C4-2B (cell line): Measurements from ENCODE around the gene CPT1C.
A peak's percentile ranks its signal among the peaks of the same experiment; 100 is the strongest.

Experiments
- H3K27ac ChIP-seq: fragments of 450-650 bp; 2 replicates; pipeline ENCODE4 v1.5.1; 2017
- CTCF ChIP-seq: fragments of 450-650 bp; conservative IDR thresholded peaks from 2 replicates; pipeline ENCODE4 v1.5.1; 2017; ENCODE audit warnings: mild to moderate bottlenecking
- ZFX ChIP-seq: fragments of 450-650 bp; IDR thresholded peaks from 2 replicates; pipeline ENCODE4 v1.6.1; 2017

CPT1C gene

GRCh38 chr19:49679771-49680413, 11.0 kb upstream of the CPT1C start:
- peak overlapping the region; percentile 19; the same call in 1 of the 2 replicates for H3K27ac ChIP-seq

GRCh38 chr19:49680421-49681351, 10.2 kb upstream of the CPT1C start:
- H3K27ac ChIP-seq, result peak overlapping the region; percentile 19; the same call in 1 of the 2 replicates
- TF ChIP-seq ZFX, result no peak
- peak; percentile 100 for TF ChIP-seq CTCF

More at GRCh38 chr19:49679771-49680413, 11.0 kb upstream of the CPT1C start:
- TF ChIP-seq CTCF (no peak), ZFX (no peak)

- TF ChIP-seq CTCF (no peak), ZFX (no peak)
- H3K27ac ChIP-seq, result no peak overlapping the region
These were observed 9.1 kb upstream of the CPT1C start for GRCh38 chr19:49681830-49682229.

- no peak overlapping the region for H3K27ac ChIP-seq
- TF ChIP-seq CTCF, result no peak
- TF ChIP-seq ZFX, result no peak
These were observed 8.6 kb upstream of the CPT1C start for GRCh38 chr19:49682274-49682673.

GRCh38 chr19:49683814-49684250, 7.1 kb upstream of the CPT1C start:
- TF ChIP-seq CTCF (no peak), ZFX (no peak)
- H3K27ac ChIP-seq, result no peak overlapping the region

- peak; percentile 83 for TF ChIP-seq CTCF
- no peak for TF ChIP-seq ZFX
- H3K27ac ChIP-seq, result no peak overlapping the region
These were observed 6.5 kb upstream of the CPT1C start for GRCh38 chr19:49684251-49684982.
